HCT116 (cell line): ENCODE results near the gene TIRAP.

Source experiments
- CTCF ChIP-seq, 3 experiments: fragments of 200-600 bp in 1 of 3; sonication (generic) in 1 of 3; IDR thresholded peaks in 2 of 3; conservative IDR thresholded peaks in 1 of 3; 2 replicates each; pipeline ENCODE4 v1.5.1; 2012 to 2017; ENCODE audit warnings: low read depth in 2 of 3, low read length in 2 of 3, antibody characterized with exemption in 1 of 3, borderline replicate concordance in 1 of 3, control low read depth in 1 of 3, mild to moderate bottlenecking in 1 of 3, mixed read lengths in 1 of 3, mixed run types in 1 of 3, moderate library complexity in 1 of 3; ENCODE audit not compliant: insufficient read depth in 1 of 3
- EZH2 ChIP-seq: fragments of 200-600 bp; sonication (generic); IDR thresholded peaks from 2 replicates; pipeline ENCODE4 v1.6.1; 2017; ENCODE audit warnings: antibody characterized with exemption, mixed run types
- EZH2phosphoT487 ChIP-seq: fragments of 200-600 bp; IDR thresholded peaks from 2 replicates; pipeline ENCODE4 v1.6.1; 2018; ENCODE audit warnings: antibody characterized with exemption, borderline replicate concordance
- JUND ChIP-seq: IDR thresholded peaks from 2 replicates; pipeline ENCODE4 v1.6.1; 2012
- POLR2A ChIP-seq: IDR thresholded peaks from 2 replicates; pipeline ENCODE4 v1.7.0; 2011; ENCODE audit warnings: borderline replicate concordance; ENCODE audit not compliant: insufficient read depth, insufficient read length; ENCODE audit errors: extremely low read depth
- POLR2AphosphoS5 ChIP-seq: IDR thresholded peaks from 2 replicates; pipeline ENCODE4 v1.6.1; 2011; ENCODE audit warnings: mild to moderate bottlenecking, low read depth, low read length, moderate library complexity
- RAD21 ChIP-seq: IDR thresholded peaks from 2 replicates; pipeline ENCODE4 v1.6.1; 2012; ENCODE audit warnings: low read depth, mild to moderate bottlenecking
- SIN3A ChIP-seq: IDR thresholded peaks from 2 replicates; pipeline ENCODE4 v1.6.1; 2012; ENCODE audit warnings: low read depth
- SP1 ChIP-seq: IDR thresholded peaks from 2 replicates; pipeline ENCODE4 v1.6.1; 2012; ENCODE audit warnings: low read depth
- SRF ChIP-seq: IDR thresholded peaks from 2 replicates; pipeline ENCODE4 v1.6.1; 2012; ENCODE audit warnings: low read depth
- ZFX ChIP-seq: fragments of 450-650 bp; IDR thresholded peaks from 2 replicates; pipeline ENCODE4 v1.6.1; 2017
- ZNF274 ChIP-seq: fragments of 200-500 bp; sonication (Bioruptor generic); IDR thresholded peaks from 2 replicates; pipeline ENCODE4 v1.6.1; 2014; ENCODE audit warnings: mild to moderate bottlenecking, low read depth, low read length, inconsistent platforms

GRCh38 chr11:126297004-126297403 lies 14.1 kb downstream of the TIRAP start:
- TF ChIP-seq CTCF (IDR thresholded peaks at IDR 0.05 in 2 of 3, conservative IDR thresholded peaks at IDR 0.05 in 1 of 3; ENCODE audit: borderline replicate concordance in 1 of 3, insufficient read depth in 1 of 3, low read depth in 2 of 3, low read length in 2 of 3), result no peak
- TF ChIP-seq POLR2AphosphoS5, result no peak
- no peak for TF ChIP-seq POLR2A
- TF ChIP-seq RAD21, result no peak
- TF ChIP-seq SP1, result no peak
- TF ChIP-seq JUND, result no peak
- TF ChIP-seq SIN3A, result no peak
- no peak for TF ChIP-seq EZH2
- no peak for TF ChIP-seq ZFX
- no peak for TF ChIP-seq EZH2phosphoT487
- TF ChIP-seq SRF, result no peak
- no peak for TF ChIP-seq ZNF274
